ENCODE data around the gene BRD7. TPM values are rescaled to one million over a fixed set of nuclear protein-coding genes. Genes with fewer than 3 reads are reported as not detected.

The BRD7 gene
- total and polyA plus RNA-seq, 10 of the 15 experiments (the other 5 are each of a cell fraction or from before 2014, with no cell fraction given) = 16.9 to 74.7 (median 52.0) TPM

- FAIRE-seq (no peak), DNase-seq (ENCODE audit: low read depth, low spot score) (no peak), ATAC-seq (no peak)
- H3K9me3 ChIP-seq (replicated peaks; ENCODE audit: control insufficient read depth, insufficient read depth, low read length) = no peaks in the 10 kb centered on the region
- ChIA-PET POLR2A (no interaction called here), RAD21 (ENCODE audit: unreplicated experiment) (no interaction called here), CTCF (interaction anchor here (1.1 kb wide), 1 partner anchor 416 kb away, joined by 4 read pairs; no protein-coding TSS in a partner anchor), SMC1A (ENCODE audit: uncharacterized antibody, unreplicated experiment) (no interaction called here)
- WGBS (ENCODE audit: insufficient coverage, insufficient replicate concordance, low lambda C conversion rate, missing lambda C conversion rate) = 85% methylated on average over 11 of the region's 11 CpGs
- H3K27ac ChIP-seq (ENCODE audit: control insufficient read depth, insufficient read depth) = no peak overlapping the region
- H3K9ac ChIP-seq (ENCODE audit: control insufficient read depth, insufficient read depth, low read length) = no peak overlapping the region
- no peak overlapping the region for H3K4me2 ChIP-seq (ENCODE audit: control insufficient read depth, insufficient read depth)
- H3K36me3 ChIP-seq (ENCODE audit: control insufficient read depth in 2 of 2, insufficient read depth in 2 of 2, low read length in 1 of 2) = no peaks in the 10 kb centered on the region
- peaks cover 0 to 1% of the 10 kb centered on the region in 2 experiments; a peak in 2 of 4 replicates for H3K27me3 ChIP-seq (replicated peaks in 1 of 2; ENCODE audit: control insufficient read depth in 2 of 2, insufficient read depth in 2 of 2, low read length in 1 of 2)
- in situ Hi-C loops (cut with MboI) = no loop called here
- no TSS peak for BruUV-seq (replicated peaks)
- no peak overlapping the region for H2AFZ ChIP-seq (ENCODE audit: control insufficient read depth, low read depth, low read length)
- H4K20me1 ChIP-seq (ENCODE audit: control insufficient read depth, insufficient read depth) = no peaks in the 10 kb centered on the region
- intact Hi-C loops (cut with micrococcal nuclease; ENCODE audit: unreplicated experiment) = no loop called here
- no peak for TF ChIP-seq EP300 (IDR thresholded peaks at IDR 0.05; ENCODE audit: borderline replicate concordance in 1 of 2, control insufficient read depth in 1 of 2, low read depth in 2 of 2, low read length in 2 of 2)
- no peak for TF ChIP-seq MLLT1 (IDR thresholded peaks at IDR 0.05)
- TF ChIP-seq ZSCAN29 (IDR thresholded peaks at IDR 0.05) = no peak
- TF ChIP-seq EGR1 (IDR thresholded peaks at IDR 0.05; ENCODE audit: borderline replicate concordance in 1 of 2, low read depth in 2 of 2, low read length in 2 of 2) = no peak
- TF ChIP-seq RUNX3 (IDR thresholded peaks at IDR 0.05; ENCODE audit: low read length) = no peak
- no peak for TF ChIP-seq MTA3 (IDR thresholded peaks at IDR 0.05; ENCODE audit: borderline replicate concordance, low read length)
- TF ChIP-seq JUNB (IDR thresholded peaks at IDR 0.05) = no peak
- no peak for TF ChIP-seq PKNOX1 (IDR thresholded peaks at IDR 0.05)
- TF ChIP-seq PRDM15 (CRISPR knock-in tag; IDR thresholded peaks at IDR 0.05) = no peak
- no peak for TF ChIP-seq EZH2 (IDR thresholded peaks at IDR 0.05; ENCODE audit: borderline replicate concordance, control insufficient read depth, low read depth, low read length)
- no peak for TF ChIP-seq TCF12 (IDR thresholded peaks at IDR 0.05; ENCODE audit: low read depth, low read length)
- no peak for TF ChIP-seq MTA2 (IDR thresholded peaks at IDR 0.05; ENCODE audit: low read depth)
- no peak for TF ChIP-seq SP1 (IDR thresholded peaks at IDR 0.05; ENCODE audit: low read depth, low read length)
- no peak for TF ChIP-seq TAF1 (IDR thresholded peaks at IDR 0.05; ENCODE audit: borderline replicate concordance, low read depth, low read length)
- no peak for TF ChIP-seq MYB (IDR thresholded peaks at IDR 0.05; ENCODE audit: borderline replicate concordance, low read depth, low read length)
- TF ChIP-seq GATAD2B (conservative IDR thresholded peaks at IDR 0.05; ENCODE audit: low read depth) = no peak
- TF ChIP-seq NFYA (IDR thresholded peaks at IDR 0.05; ENCODE audit: borderline replicate concordance, low read depth, low read length) = no peak
- no peak for TF ChIP-seq NFYB (IDR thresholded peaks at IDR 0.05; ENCODE audit: insufficient read depth, low read depth, low read length)
- TF ChIP-seq ZNF217 (IDR thresholded peaks at IDR 0.05) = no peak
- no peak for TF ChIP-seq BCL11A (IDR thresholded peaks at IDR 0.05; ENCODE audit: low read depth, low read length)
- H3K79me2 ChIP-seq (ENCODE audit: control insufficient read depth, insufficient read depth, low read length) = no peaks in the 10 kb centered on the region
- H3K4me3 ChIP-seq = no peak overlapping the region
- H3K4me1 ChIP-seq (ENCODE audit: control insufficient read depth, insufficient read depth, low read length) = no peaks in the 10 kb centered on the region
These were observed 21.6 kb upstream of the BRD7 start for GRCh38 chr16:50390371-50390771.

Data from GM12878 (cell line).